ENCODE measurements around the gene MCUB. TPM values are rescaled to one million over a fixed set of nuclear protein-coding genes. Genes with fewer than 3 reads are reported as not detected.

MCUB gene
- total RNA-seq, 5 donors from 2014 or later (not counting 1 experiment from before 2014, with no cell fraction given): 88.9 to 139 (median 122) TPM

DNA sequence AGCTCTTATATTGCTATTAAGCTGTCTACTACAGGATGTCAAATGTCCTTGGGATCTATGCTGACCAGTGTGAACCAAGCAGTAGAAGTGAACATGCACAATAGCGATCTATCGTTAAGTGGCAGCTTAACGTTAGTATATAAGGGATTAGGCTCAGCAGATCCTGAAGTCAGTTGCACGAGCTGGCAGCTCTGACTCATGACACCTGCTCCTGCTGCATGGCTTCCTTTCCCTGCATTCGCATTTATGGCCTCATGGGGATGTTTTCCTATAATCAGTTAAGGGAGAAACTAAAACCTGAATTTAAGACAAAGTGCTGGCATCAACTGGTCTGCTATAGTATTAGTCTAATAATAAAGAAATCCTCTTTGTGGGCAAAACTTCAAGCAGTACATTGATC is 12.7 kb upstream of the MCUB start:
- Mint-ChIP-seq H3K9me3 (peaks cover 0 to 4% (median 3%) of the 10 kb centered on the region in 3 donors), H3K27me3 (no peaks in the 10 kb centered on the region), H3K36me3 (peaks cover 19% of the 10 kb centered on the region), H3K4me1 (peaks cover 22 to 30% (median 24%) of the 10 kb centered on the region in 3 donors), H3K27ac (peak overlapping the region; percentile 6 to 49), H3K4me3 (no peak overlapping the region)
- 94% methylated on average over 4 of the region's 5 CpGs for whole genome bisulfite sequencing (ENCODE audit: insufficient coverage)
- Histone ChIP-seq H3K4me1 (ENCODE audit: control insufficient read depth in 1 of 2, extremely low read depth in 1 of 2, insufficient read depth in 2 of 2, low read length in 2 of 2) (peaks cover 0 to 8% of the 10 kb centered on the region in 2 experiments), H3K4me3 (ENCODE audit: control insufficient read depth in 1 of 2, extremely low read depth in 1 of 2, low read length in 1 of 2) (no peak overlapping the region), H3K27ac (ENCODE audit: low read length) (no peak overlapping the region), H3K9me3 (no peaks in the 10 kb centered on the region), H3K27me3 (replicated peaks in 1 of 2; ENCODE audit: control insufficient read depth in 2 of 2, extremely low read depth in 1 of 2, insufficient read depth in 2 of 2, low read length in 1 of 2) (no peaks in the 10 kb centered on the region), H3K36me3 (ENCODE audit: control insufficient read depth in 2 of 2, extremely low read depth in 1 of 2, insufficient read depth in 1 of 2, low read length in 1 of 2) (peaks cover 0 to 8% of the 10 kb centered on the region in 2 donors)
- POLR2A ChIA-PET: interaction anchor here (0.5 to 0.6 kb wide), 6 partner anchors 8 to 200 kb away, joined by 3 to 5 read pairs (median 4); no protein-coding TSS in a partner anchor
- CTCF ChIA-PET: no interaction called here
- DNase-seq (no peak), ATAC-seq (replicated peaks in 1 of 4) (no peak)

DNA sequence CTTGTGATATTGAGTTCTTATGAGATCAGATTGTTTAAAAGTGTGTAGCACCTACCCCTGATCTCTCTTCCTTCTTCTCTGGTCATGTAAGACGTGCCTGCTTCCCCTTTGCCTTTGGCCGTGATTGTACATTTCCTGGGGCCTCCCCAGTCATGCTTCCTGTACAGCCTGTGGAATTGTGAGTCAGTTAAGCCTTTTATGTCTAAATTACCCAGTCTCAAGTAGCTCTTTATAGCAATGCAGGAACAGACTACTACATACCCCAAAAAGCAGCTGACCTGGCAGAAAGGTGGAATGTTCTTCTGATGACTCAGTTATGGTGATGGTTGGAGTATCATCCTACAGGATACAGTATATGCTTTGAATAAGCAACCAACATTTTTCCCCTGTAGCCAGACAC is 11.4 kb upstream of the MCUB start:
- Mint-ChIP-seq H3K4me1 (peaks cover 24 to 32% (median 27%) of the 10 kb centered on the region in 3 donors), H3K27me3 (no peaks in the 10 kb centered on the region), H3K36me3 (peaks cover 18% of the 10 kb centered on the region), H3K4me3 (peak overlapping the region in 1 of 3 donors; percentile 26), H3K27ac (peak overlapping the region; percentile 56 to 77), H3K9me3 (peaks cover 0 to 4% (median 3%) of the 10 kb centered on the region in 3 donors)
- DNase-seq (peak in 2 of 35 experiments; percentile 19 to 32), ATAC-seq (replicated peaks in 1 of 4) (peak in 3 of 4 experiments; percentile 37 to 61 (median 56))
- H3K4me1 ChIP-seq (ENCODE audit: control insufficient read depth in 1 of 2, extremely low read depth in 1 of 2, insufficient read depth in 2 of 2, low read length in 2 of 2): peaks cover 0 to 8% of the 10 kb centered on the region in 2 experiments
- H3K36me3 ChIP-seq (ENCODE audit: control insufficient read depth in 2 of 2, extremely low read depth in 1 of 2, insufficient read depth in 1 of 2, low read length in 1 of 2): peaks cover 0 to 4% of the 10 kb centered on the region in 2 donors
- no peak overlapping the region for H3K27ac ChIP-seq (ENCODE audit: low read length)
- no peak overlapping the region for H3K4me3 ChIP-seq (ENCODE audit: control insufficient read depth in 1 of 2, extremely low read depth in 1 of 2, low read length in 1 of 2)
- WGBS (ENCODE audit: insufficient coverage): no CpG with 5 or more reads among the region's 2 CpGs
- ChIA-PET POLR2A (no interaction called here), CTCF (no interaction called here)
- H3K27me3 ChIP-seq (replicated peaks in 1 of 2; ENCODE audit: control insufficient read depth in 2 of 2, extremely low read depth in 1 of 2, insufficient read depth in 2 of 2, low read length in 1 of 2): no peaks in the 10 kb centered on the region
- no peaks in the 10 kb centered on the region for H3K9me3 ChIP-seq

DNA sequence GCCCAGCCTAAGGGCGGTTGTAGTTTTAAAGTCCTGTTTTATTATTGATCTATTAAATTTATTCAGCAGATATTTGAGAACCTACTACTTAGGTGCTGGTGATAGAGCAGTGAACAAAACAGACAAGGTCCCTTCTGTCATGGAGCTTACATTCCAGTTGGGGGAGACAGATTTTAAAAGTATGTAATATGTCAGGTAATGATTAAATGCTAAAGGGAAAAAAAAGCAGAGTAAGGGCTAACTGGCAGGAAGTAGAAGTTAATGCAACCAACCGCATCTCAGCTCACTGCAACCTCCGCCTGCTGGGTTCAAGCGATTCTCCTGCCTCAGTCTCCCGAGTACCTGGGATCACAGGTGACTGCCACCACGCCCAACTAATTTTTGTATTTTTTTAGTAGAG is 7.8 kb upstream of the MCUB start:
- no peak overlapping the region for H3K27ac ChIP-seq (ENCODE audit: low read length)
- H3K9me3 Mint-ChIP-seq: peaks cover 0 to 4% (median 3%) of the 10 kb centered on the region in 3 donors
- peaks cover 29 to 37% (median 35%) of the 10 kb centered on the region in 3 donors for H3K4me1 Mint-ChIP-seq
- H3K4me1 ChIP-seq (ENCODE audit: control insufficient read depth in 1 of 2, extremely low read depth in 1 of 2, insufficient read depth in 2 of 2, low read length in 2 of 2): peaks cover 0 to 8% of the 10 kb centered on the region in 2 experiments
- ChIA-PET CTCF (no interaction called here), POLR2A (no interaction called here)
- no peak overlapping the region for H3K4me3 Mint-ChIP-seq
- no peak overlapping the region for H3K27ac Mint-ChIP-seq
- DNase-seq (no peak), ATAC-seq (replicated peaks in 1 of 4) (no peak)
- H3K27me3 ChIP-seq (replicated peaks in 1 of 2; ENCODE audit: control insufficient read depth in 2 of 2, extremely low read depth in 1 of 2, insufficient read depth in 2 of 2, low read length in 1 of 2): no peaks in the 10 kb centered on the region
- H3K36me3 Mint-ChIP-seq: peaks cover 26% of the 10 kb centered on the region
- no peaks in the 10 kb centered on the region for H3K9me3 ChIP-seq
- 90% methylated on average over 4 of the region's 6 CpGs for WGBS (ENCODE audit: insufficient coverage)
- H3K27me3 Mint-ChIP-seq: no peaks in the 10 kb centered on the region
- peaks cover 0 to 4% of the 10 kb centered on the region in 2 donors for H3K36me3 ChIP-seq (ENCODE audit: control insufficient read depth in 2 of 2, extremely low read depth in 1 of 2, insufficient read depth in 1 of 2, low read length in 1 of 2)
- H3K4me3 ChIP-seq (ENCODE audit: control insufficient read depth in 1 of 2, extremely low read depth in 1 of 2, low read length in 1 of 2): no peak overlapping the region

- Mint-ChIP-seq H3K4me1 (peaks cover 23 to 33% (median 27%) of the 10 kb centered on the region in 3 donors), H3K27ac (peak overlapping the region in 1 of 2 donors; percentile 60), H3K36me3 (peaks cover 23% of the 10 kb centered on the region), H3K27me3 (no peaks in the 10 kb centered on the region), H3K9me3 (peaks cover 0 to 4% (median 3%) of the 10 kb centered on the region in 3 donors), H3K4me3 (no peak overlapping the region)
- H3K27me3 ChIP-seq (replicated peaks in 1 of 2; ENCODE audit: control insufficient read depth in 2 of 2, extremely low read depth in 1 of 2, insufficient read depth in 2 of 2, low read length in 1 of 2): no peaks in the 10 kb centered on the region
- peaks cover 0 to 7% of the 10 kb centered on the region in 2 experiments for H3K4me1 ChIP-seq (ENCODE audit: control insufficient read depth in 1 of 2, extremely low read depth in 1 of 2, insufficient read depth in 2 of 2, low read length in 2 of 2)
- H3K27ac ChIP-seq (ENCODE audit: low read length): no peak overlapping the region
- DNase-seq: no peak
- no peak overlapping the region for H3K4me3 ChIP-seq (ENCODE audit: control insufficient read depth in 1 of 2, extremely low read depth in 1 of 2, low read length in 1 of 2)
- 100% methylated on average over 1 of the region's 2 CpGs for WGBS (ENCODE audit: insufficient coverage)
- H3K36me3 ChIP-seq (ENCODE audit: control insufficient read depth in 2 of 2, extremely low read depth in 1 of 2, insufficient read depth in 1 of 2, low read length in 1 of 2): peaks cover 4 to 8% of the 10 kb centered on the region in 2 donors
- ATAC-seq (replicated peaks in 1 of 4): no peak
- ChIA-PET POLR2A (no interaction called here), CTCF (no interaction called here)
- no peaks in the 10 kb centered on the region for H3K9me3 ChIP-seq
Observed at GRCh38 chr4:109553130-109553529, 6.9 kb upstream of the MCUB start.

DNA sequence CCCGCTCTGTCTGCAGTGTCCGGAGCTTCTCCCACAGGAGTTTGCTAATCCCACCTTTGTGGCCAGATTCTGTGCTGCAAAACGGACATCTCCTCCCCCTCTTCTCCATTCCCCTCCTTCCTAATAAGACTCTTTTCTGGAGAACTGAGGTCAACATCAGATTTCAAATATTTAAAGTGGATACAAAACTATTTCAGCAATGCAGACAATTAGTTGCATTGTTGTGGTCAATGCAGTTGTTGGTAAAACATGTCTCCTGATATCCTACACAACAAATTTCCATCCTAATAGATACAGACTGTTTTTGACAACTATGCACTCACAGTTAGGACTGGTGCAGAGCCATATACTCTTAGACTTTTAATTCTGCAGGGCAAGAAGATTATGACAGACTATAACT is 5.1 kb upstream of the MCUB start:
- POLR2A ChIA-PET: no interaction called here
- H3K27ac Mint-ChIP-seq: peak overlapping the region in 1 of 2 donors; percentile 76
- WGBS (ENCODE audit: insufficient coverage): 94% methylated on average over 2 of the region's 3 CpGs

GRCh38 chr4:109557433-109557832 is 2.6 kb upstream of the MCUB start:
- Histone ChIP-seq H3K4me1 (ENCODE audit: control insufficient read depth in 1 of 2, extremely low read depth in 1 of 2, insufficient read depth in 2 of 2, low read length in 2 of 2) (peaks cover 15 to 16% of the 10 kb centered on the region in 2 experiments), H3K27me3 (replicated peaks in 1 of 2; ENCODE audit: control insufficient read depth in 2 of 2, extremely low read depth in 1 of 2, insufficient read depth in 2 of 2, low read length in 1 of 2) (no peaks in the 10 kb centered on the region), H3K4me3 (ENCODE audit: control insufficient read depth in 1 of 2, extremely low read depth in 1 of 2, low read length in 1 of 2) (no peak overlapping the region), H3K36me3 (ENCODE audit: control insufficient read depth in 2 of 2, extremely low read depth in 1 of 2, insufficient read depth in 1 of 2, low read length in 1 of 2) (peaks cover 0 to 9% of the 10 kb centered on the region in 2 donors), H3K27ac (ENCODE audit: low read length) (no peak overlapping the region), H3K9me3 (no peaks in the 10 kb centered on the region)
- peaks cover 19% of the 10 kb centered on the region for H3K36me3 Mint-ChIP-seq
- ChIA-PET POLR2A (no interaction called here), CTCF (interaction anchor here in 1 of 2 donors (1.4 kb wide), 1 partner anchor 148 kb away, joined by 3 read pairs; no protein-coding TSS in a partner anchor)
- DNase-seq (no peak), ATAC-seq (replicated peaks in 1 of 4) (no peak)
- no peaks in the 10 kb centered on the region for H3K27me3 Mint-ChIP-seq
- no peak overlapping the region for H3K4me3 Mint-ChIP-seq
- WGBS (ENCODE audit: insufficient coverage): over 99% methylated on average over 16 of the region's 28 CpGs
- no peaks in the 10 kb centered on the region for H3K9me3 Mint-ChIP-seq
- peaks cover 37 to 44% (median 39%) of the 10 kb centered on the region in 3 donors for H3K4me1 Mint-ChIP-seq
- no peak overlapping the region for H3K27ac Mint-ChIP-seq

More for the DNA sequence above, 5.1 kb upstream of the MCUB start:
- H3K4me1 Mint-ChIP-seq: peaks cover 25 to 29% (median 29%) of the 10 kb centered on the region in 3 donors
- Histone ChIP-seq H3K36me3 (ENCODE audit: control insufficient read depth in 2 of 2, extremely low read depth in 1 of 2, insufficient read depth in 1 of 2, low read length in 1 of 2) (peaks cover 0 to 9% of the 10 kb centered on the region in 2 donors), H3K4me3 (ENCODE audit: control insufficient read depth in 1 of 2, extremely low read depth in 1 of 2, low read length in 1 of 2) (no peak overlapping the region), H3K4me1 (ENCODE audit: control insufficient read depth in 1 of 2, extremely low read depth in 1 of 2, insufficient read depth in 2 of 2, low read length in 2 of 2) (peaks cover 5 to 9% of the 10 kb centered on the region in 2 experiments), H3K9me3 (no peaks in the 10 kb centered on the region), H3K27ac (ENCODE audit: low read length) (no peak overlapping the region), H3K27me3 (replicated peaks in 1 of 2; ENCODE audit: control insufficient read depth in 2 of 2, extremely low read depth in 1 of 2, insufficient read depth in 2 of 2, low read length in 1 of 2) (no peaks in the 10 kb centered on the region)
- DNase-seq: no peak
- H3K9me3 Mint-ChIP-seq: no peaks in the 10 kb centered on the region
- peaks cover 16% of the 10 kb centered on the region for H3K36me3 Mint-ChIP-seq
- H3K27me3 Mint-ChIP-seq: no peaks in the 10 kb centered on the region
- ATAC-seq (replicated peaks in 1 of 4): no peak
- CTCF ChIA-PET: interaction anchor here (0.6 to 0.9 kb wide), 2 partner anchors 11 to 46 kb away, joined by 3 read pairs; no protein-coding TSS in a partner anchor
- no peak overlapping the region for H3K4me3 Mint-ChIP-seq
